ENCODE measurements around the gene PRKAR2B.
"Not testable (repeated sequence)": the region's sequence is repeated elsewhere in the genome, so short reads cannot be mapped to it uniquely, and the experiment has no call there.

Gene PRKAR2B

DNA sequence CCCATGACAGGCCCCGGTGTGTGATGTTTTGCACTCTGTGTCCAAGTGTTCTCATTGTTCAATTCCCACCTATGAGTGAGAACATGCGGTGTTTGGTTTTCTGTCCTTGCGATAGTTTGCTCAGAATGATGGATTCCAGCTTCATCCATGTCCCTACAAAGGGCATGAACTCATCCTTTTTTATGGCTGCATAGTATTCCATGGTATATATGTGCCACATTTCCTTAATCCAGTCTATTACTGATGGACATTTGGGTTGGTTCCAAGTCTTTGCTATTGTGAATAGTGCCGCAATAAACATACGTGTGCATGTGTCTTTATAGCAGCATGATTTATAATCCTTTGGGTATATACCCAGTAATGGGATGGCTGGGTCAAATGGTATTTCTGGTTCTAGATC lies 49.2 kb downstream of the PRKAR2B start:
- H3K4me1 ChIP-seq (ENCODE audit: control insufficient read depth, insufficient read depth, low read length) = peaks cover 10% of the 10 kb centered on the region
- H3K27me3 ChIP-seq (ENCODE audit: control insufficient read depth, insufficient read depth, low read length); H3K4me3 ChIP-seq (ENCODE audit: low read depth, low read length); H3K9ac ChIP-seq (ENCODE audit: low read depth, low read length); H3K9me3 ChIP-seq (ENCODE audit: control insufficient read depth, insufficient read depth, low read length); H3K36me3 ChIP-seq (ENCODE audit: control insufficient read depth, insufficient read depth, low read length): not testable (repeated sequence)

DNA sequence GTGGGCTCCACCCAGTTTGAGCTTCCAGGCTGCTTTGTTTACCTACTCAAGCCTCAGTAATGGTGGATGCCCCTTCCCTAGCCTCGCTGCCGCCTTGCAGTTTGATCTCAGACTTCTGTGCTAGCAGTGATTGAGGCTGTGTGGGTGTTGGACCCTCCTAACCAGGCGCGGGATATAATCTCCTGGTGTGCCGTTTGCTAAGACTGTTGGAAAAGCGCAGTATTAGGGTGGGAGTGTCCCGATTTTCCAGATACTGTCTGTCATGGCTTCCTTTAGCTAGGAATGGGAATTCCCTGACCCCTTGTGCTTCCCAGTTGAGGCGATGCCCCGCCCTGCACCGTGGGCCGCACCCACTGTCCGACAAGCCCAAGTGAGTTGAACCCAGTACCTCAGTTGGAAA lies 54.6 kb downstream of the PRKAR2B start:
- H3K9me3 ChIP-seq (ENCODE audit: control insufficient read depth, insufficient read depth, low read length); H3K27me3 ChIP-seq (ENCODE audit: control insufficient read depth, insufficient read depth, low read length); H3K36me3 ChIP-seq (ENCODE audit: control insufficient read depth, insufficient read depth, low read length); H3K4me1 ChIP-seq (ENCODE audit: control insufficient read depth, insufficient read depth, low read length); H3K9ac ChIP-seq (ENCODE audit: low read depth, low read length); H3K4me3 ChIP-seq (ENCODE audit: low read depth, low read length): not testable (repeated sequence)

DNA sequence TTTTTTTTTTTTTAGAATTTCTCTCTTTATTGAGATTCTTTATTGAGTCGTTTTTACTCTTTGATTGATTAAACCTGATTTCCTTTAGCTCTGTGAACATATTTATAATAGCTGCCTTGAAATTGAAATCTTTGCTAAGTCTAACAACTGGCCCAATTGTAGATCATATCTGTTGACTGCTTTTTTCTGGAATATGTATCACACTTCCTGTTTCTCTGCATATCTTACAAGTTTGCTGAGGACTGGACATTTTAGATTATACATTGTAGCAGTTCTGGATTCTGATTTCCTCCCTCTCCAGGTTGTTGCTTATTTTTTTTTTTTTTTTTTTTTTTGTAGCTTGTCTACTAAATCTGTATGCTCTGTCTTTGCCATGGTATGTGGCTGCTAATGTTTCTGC lies 56.3 kb downstream of the PRKAR2B start:
- Histone ChIP-seq H3K27me3 (ENCODE audit: control insufficient read depth, insufficient read depth, low read length) (no peaks in the 10 kb centered on the region), H3K36me3 (ENCODE audit: control insufficient read depth, insufficient read depth, low read length) (no peaks in the 10 kb centered on the region), H3K9ac (ENCODE audit: low read depth, low read length) (no peak overlapping the region), H3K4me1 (ENCODE audit: control insufficient read depth, insufficient read depth, low read length) (no peaks in the 10 kb centered on the region), H3K9me3 (ENCODE audit: control insufficient read depth, insufficient read depth, low read length) (peaks cover 4% of the 10 kb centered on the region), H3K4me3 (ENCODE audit: low read depth, low read length) (no peak overlapping the region)

DNA sequence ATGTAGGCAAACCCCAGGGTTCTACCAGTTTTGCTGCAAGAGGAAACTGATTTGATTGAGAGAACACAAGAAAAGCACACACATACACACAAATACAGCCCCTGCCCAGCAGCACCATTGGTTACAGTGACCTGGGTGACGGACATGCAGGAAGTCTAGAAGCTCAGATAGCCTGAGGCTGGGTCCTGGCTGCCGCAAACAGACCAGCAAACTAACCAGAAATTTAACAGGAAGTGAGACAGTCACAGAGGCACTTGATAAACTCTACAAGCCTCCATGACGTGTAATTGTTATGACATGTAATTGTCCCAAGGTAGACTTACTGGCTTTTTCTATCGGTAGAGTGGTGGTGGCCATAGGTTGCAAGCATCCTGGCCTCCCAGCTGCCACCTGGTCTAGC lies 58.9 kb downstream of the PRKAR2B start:
- Histone ChIP-seq H3K36me3 (ENCODE audit: control insufficient read depth, insufficient read depth, low read length) (no peaks in the 10 kb centered on the region), H3K9me3 (ENCODE audit: control insufficient read depth, insufficient read depth, low read length) (peaks cover 4% of the 10 kb centered on the region), H3K9ac (ENCODE audit: low read depth, low read length) (no peak overlapping the region), H3K4me1 (ENCODE audit: control insufficient read depth, insufficient read depth, low read length) (no peaks in the 10 kb centered on the region), H3K27me3 (ENCODE audit: control insufficient read depth, insufficient read depth, low read length) (no peaks in the 10 kb centered on the region), H3K4me3 (ENCODE audit: low read depth, low read length) (no peak overlapping the region)

DNA sequence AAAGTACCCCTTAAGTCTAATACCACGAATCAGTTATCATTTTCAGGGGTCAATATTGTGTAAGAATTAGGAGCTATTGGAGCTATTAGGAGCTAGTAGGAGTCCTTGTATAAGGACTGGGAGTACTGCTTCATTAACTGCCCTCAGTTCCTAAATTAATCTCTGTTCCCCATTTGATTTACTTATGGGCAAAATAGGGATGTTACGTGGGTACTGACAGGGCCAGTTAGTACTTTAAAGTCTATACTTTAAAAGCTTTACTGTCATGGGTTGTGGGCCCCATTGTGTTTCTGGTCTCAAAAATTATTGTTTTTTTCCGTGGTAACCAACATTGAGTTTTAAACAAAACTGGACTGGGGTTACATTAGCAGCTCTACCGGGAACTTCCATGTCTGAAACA lies 60.3 kb downstream of the PRKAR2B start:
- no peaks in the 10 kb centered on the region for H3K36me3 ChIP-seq (ENCODE audit: control insufficient read depth, insufficient read depth, low read length)
- no peaks in the 10 kb centered on the region for H3K9me3 ChIP-seq (ENCODE audit: control insufficient read depth, insufficient read depth, low read length)
- H3K9ac ChIP-seq (ENCODE audit: low read depth, low read length) = no peak overlapping the region
- no peaks in the 10 kb centered on the region for H3K27me3 ChIP-seq (ENCODE audit: control insufficient read depth, insufficient read depth, low read length)
- no peak overlapping the region for H3K4me3 ChIP-seq (ENCODE audit: low read depth, low read length)
- no peaks in the 10 kb centered on the region for H3K4me1 ChIP-seq (ENCODE audit: control insufficient read depth, insufficient read depth, low read length)

DNA sequence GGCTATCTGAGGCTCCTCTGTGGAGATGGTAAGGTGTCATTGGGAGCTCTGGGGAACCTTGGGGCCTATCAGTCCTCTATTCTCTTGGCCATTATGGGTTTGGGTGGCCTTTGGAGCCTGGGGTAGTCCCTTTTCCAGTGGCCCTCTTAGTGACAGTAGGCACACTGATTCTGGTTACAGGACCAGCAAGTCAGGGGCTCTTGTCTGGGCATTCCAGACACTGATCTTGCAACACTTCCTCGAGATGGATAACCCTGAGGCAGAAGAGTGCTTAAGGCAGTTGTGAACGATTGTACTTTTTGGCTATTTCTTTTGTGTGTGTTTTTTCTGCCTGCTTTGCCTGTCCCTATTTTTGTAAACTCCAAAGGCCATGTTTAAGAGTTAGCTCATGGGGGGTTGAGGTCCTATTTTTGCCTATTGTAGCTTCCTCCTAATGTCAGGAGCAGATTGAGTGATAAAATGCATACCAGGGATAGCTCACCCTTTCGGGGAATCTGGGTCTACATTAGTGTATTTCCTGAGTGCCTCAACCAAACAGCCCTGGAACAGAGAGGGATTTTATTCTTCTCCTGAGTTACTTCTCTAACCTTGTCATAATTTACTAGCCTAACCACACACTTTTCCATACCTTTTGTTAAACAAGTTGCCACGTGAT lies 61.2 kb downstream of the PRKAR2B start:
- Histone ChIP-seq H3K36me3 (ENCODE audit: control insufficient read depth, insufficient read depth, low read length) (no peaks in the 10 kb centered on the region), H3K4me1 (ENCODE audit: control insufficient read depth, insufficient read depth, low read length) (no peaks in the 10 kb centered on the region), H3K4me3 (ENCODE audit: low read depth, low read length) (no peak overlapping the region), H3K27me3 (ENCODE audit: control insufficient read depth, insufficient read depth, low read length) (no peaks in the 10 kb centered on the region), H3K9me3 (ENCODE audit: control insufficient read depth, insufficient read depth, low read length) (no peaks in the 10 kb centered on the region), H3K9ac (ENCODE audit: low read depth, low read length) (no peak overlapping the region)

DNA sequence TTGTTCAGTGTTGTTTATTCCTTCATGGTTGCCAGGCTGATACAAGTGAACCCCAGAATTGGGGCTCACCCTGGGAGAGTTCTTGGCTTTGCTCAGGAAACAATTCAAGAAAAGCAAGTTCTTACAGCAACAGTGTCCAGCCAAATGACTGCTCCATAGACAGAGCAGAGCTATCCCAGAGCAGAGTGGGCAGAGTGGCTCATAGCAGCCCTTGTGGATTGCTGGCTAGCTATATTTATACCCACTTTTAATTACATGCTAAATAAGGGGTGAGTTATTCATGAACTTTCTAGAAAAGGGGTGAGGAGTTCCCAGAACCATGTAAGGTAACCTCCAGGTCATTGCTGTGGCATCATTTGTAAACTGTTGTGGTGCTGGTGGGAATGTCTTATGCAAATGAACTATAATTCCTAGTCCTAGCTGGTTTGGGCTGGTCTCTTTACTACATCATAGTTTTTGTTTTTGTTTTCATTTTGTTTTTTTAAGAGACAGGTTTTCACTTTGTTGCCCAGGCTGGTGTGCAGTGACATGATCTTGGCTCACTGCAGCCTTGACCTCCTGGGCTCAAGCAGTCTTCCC lies 64.4 kb downstream of the PRKAR2B start:
- H3K36me3 ChIP-seq (ENCODE audit: control insufficient read depth, insufficient read depth, low read length) = no peaks in the 10 kb centered on the region
- no peak overlapping the region for H3K9ac ChIP-seq (ENCODE audit: low read depth, low read length)
- no peak overlapping the region for H3K4me3 ChIP-seq (ENCODE audit: low read depth, low read length)
- no peaks in the 10 kb centered on the region for H3K27me3 ChIP-seq (ENCODE audit: control insufficient read depth, insufficient read depth, low read length)
- H3K4me1 ChIP-seq (ENCODE audit: control insufficient read depth, insufficient read depth, low read length) = no peaks in the 10 kb centered on the region
- H3K9me3 ChIP-seq (ENCODE audit: control insufficient read depth, insufficient read depth, low read length) = no peaks in the 10 kb centered on the region

DNA sequence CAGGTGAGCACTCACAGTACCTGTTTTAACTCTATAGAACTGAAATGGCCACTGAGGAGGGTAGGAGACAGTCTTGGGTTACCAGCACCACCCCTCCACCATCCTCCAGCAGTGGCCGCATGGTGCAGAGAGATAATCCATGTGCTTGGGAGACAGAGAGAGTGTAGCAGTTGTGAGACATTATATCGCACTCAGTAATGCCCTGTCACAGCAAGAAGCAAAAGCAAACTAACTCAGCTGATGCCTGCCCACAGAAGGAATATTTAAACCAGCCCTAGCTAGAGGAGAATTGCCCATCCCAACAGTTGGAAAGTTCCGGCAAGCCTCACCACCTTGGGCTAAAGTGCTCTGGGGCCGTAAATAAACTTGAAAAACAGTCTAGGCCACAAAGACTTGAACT lies 65.5 kb downstream of the PRKAR2B start:
- H3K9me3 ChIP-seq (ENCODE audit: control insufficient read depth, insufficient read depth, low read length) = no peaks in the 10 kb centered on the region
- no peaks in the 10 kb centered on the region for H3K27me3 ChIP-seq (ENCODE audit: control insufficient read depth, insufficient read depth, low read length)
- H3K36me3 ChIP-seq (ENCODE audit: control insufficient read depth, insufficient read depth, low read length) = no peaks in the 10 kb centered on the region
- H3K9ac ChIP-seq (ENCODE audit: low read depth, low read length) = no peak overlapping the region
- no peak overlapping the region for H3K4me3 ChIP-seq (ENCODE audit: low read depth, low read length)
- no peaks in the 10 kb centered on the region for H3K4me1 ChIP-seq (ENCODE audit: control insufficient read depth, insufficient read depth, low read length)

DNA sequence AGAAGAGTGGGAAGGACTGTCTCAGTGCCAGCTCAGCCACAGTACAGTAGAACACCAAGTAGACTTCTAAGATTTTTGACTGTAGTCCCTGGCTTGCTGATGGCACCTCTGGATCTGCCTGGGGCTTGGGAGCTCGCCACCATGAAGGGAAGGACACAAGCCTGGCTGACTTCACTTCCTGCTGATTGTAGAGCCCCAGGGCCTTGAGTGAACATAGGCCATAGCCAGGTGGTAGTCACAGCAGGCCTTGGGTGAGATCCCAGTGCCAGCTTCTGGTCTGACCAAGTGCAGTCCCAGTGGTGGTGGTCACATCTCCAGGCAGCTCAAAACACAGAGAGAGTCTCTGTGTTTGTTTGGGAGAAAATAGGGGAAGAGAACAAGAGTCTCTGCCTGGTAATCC lies 66.7 kb downstream of the PRKAR2B start:
- no peaks in the 10 kb centered on the region for H3K9me3 ChIP-seq (ENCODE audit: control insufficient read depth, insufficient read depth, low read length)
- no peaks in the 10 kb centered on the region for H3K36me3 ChIP-seq (ENCODE audit: control insufficient read depth, insufficient read depth, low read length)
- H3K4me1 ChIP-seq (ENCODE audit: control insufficient read depth, insufficient read depth, low read length) = no peaks in the 10 kb centered on the region
- no peak overlapping the region for H3K4me3 ChIP-seq (ENCODE audit: low read depth, low read length)
- no peak overlapping the region for H3K9ac ChIP-seq (ENCODE audit: low read depth, low read length)
- no peaks in the 10 kb centered on the region for H3K27me3 ChIP-seq (ENCODE audit: control insufficient read depth, insufficient read depth, low read length)

DNA sequence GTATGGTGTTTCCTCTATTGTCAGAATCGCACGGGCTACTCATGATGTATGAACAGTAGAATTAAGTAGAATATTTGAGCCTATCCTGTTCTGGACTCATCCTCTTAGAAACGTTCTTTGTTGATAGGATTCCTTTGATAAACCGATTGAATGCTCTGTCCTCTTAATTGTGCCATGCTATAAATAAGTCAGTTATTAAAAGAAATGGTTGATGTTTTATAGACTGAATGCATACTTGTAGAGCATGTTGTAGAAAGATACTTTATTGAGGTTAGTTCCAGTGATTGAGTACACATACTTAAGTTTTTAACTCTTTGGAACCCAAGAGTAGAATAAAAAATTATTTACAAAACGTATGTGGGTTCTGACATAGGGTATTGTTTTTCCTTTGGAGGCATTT lies 69.4 kb downstream of the PRKAR2B start:
- H3K36me3 ChIP-seq (ENCODE audit: control insufficient read depth, insufficient read depth, low read length) = no peaks in the 10 kb centered on the region
- H3K27me3 ChIP-seq (ENCODE audit: control insufficient read depth, insufficient read depth, low read length) = no peaks in the 10 kb centered on the region
- no peaks in the 10 kb centered on the region for H3K9me3 ChIP-seq (ENCODE audit: control insufficient read depth, insufficient read depth, low read length)
- no peak overlapping the region for H3K9ac ChIP-seq (ENCODE audit: low read depth, low read length)
- H3K4me3 ChIP-seq (ENCODE audit: low read depth, low read length) = no peak overlapping the region
- H3K4me1 ChIP-seq (ENCODE audit: control insufficient read depth, insufficient read depth, low read length) = peaks cover 5% of the 10 kb centered on the region

DNA sequence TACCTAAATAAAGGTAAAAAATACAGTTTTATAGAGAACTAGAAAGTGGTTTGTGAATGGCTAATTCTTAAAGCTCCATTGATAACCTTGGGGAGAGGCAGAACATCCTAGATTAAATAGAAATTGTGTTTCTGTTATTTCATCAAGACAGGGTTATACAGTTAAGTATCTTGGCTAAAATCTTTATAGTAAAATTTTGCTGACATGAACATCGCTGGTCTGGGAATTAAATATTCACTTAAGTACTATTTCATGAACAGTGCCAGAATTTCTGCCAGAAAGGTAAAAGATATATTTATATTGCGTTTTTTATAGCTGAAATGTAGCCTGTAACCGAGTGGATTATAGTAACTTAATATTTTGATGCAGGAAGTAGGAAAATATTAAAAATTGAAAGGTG lies 70.6 kb downstream of the PRKAR2B start:
- no peak overlapping the region for H3K4me3 ChIP-seq (ENCODE audit: low read depth, low read length)
- H3K36me3 ChIP-seq (ENCODE audit: control insufficient read depth, insufficient read depth, low read length) = no peaks in the 10 kb centered on the region
- no peaks in the 10 kb centered on the region for H3K9me3 ChIP-seq (ENCODE audit: control insufficient read depth, insufficient read depth, low read length)
- H3K27me3 ChIP-seq (ENCODE audit: control insufficient read depth, insufficient read depth, low read length) = no peaks in the 10 kb centered on the region
- H3K4me1 ChIP-seq (ENCODE audit: control insufficient read depth, insufficient read depth, low read length) = peaks cover 5% of the 10 kb centered on the region
- no peak overlapping the region for H3K9ac ChIP-seq (ENCODE audit: low read depth, low read length)

DNA sequence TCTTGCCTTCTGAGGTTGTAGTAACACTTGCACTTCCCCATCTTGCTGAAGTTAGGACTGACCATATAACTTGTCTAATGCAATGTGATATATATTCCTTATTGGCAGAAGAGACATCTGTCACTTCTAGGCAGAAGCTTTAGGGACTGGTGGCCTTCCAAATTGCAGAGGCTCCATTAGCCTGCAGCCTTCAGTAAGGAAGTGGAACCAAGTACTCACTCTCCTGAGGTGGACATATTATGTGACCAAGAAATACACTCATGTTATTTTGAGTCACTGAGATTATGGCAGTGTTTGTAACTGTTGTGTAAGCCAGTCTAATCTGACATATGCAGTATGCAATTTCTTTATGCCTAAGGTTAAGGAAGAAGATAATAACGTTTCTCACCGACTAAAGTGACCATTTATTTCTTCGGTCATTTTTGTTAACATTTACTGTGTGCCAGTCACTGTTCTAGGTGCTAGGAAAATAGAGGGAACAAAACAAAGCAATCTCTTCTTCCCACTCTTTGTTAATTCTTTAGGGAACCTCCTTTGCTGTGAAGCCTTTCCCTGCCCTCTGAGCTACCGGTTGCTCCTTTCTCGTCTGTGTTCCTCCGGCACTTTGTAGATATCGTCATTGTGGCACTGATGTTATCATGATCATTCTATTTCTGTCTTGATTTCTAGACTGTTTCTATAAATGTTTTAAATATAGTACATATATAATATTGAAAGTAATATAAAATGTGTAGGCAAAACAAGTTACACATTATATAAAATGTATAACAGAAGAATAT lies 71.4 kb downstream of the PRKAR2B start:
- Histone ChIP-seq H3K4me1 (ENCODE audit: control insufficient read depth, insufficient read depth, low read length) (peaks cover 5% of the 10 kb centered on the region), H3K27me3 (ENCODE audit: control insufficient read depth, insufficient read depth, low read length) (no peaks in the 10 kb centered on the region), H3K36me3 (ENCODE audit: control insufficient read depth, insufficient read depth, low read length) (no peaks in the 10 kb centered on the region), H3K9ac (ENCODE audit: low read depth, low read length) (no peak overlapping the region), H3K9me3 (ENCODE audit: control insufficient read depth, insufficient read depth, low read length) (no peaks in the 10 kb centered on the region), H3K4me3 (ENCODE audit: low read depth, low read length) (no peak overlapping the region)

All from iPS-15b (cell line).